Activated CD4-positive, alpha-beta T cell treated with anti-CD3 and anti-CD28 coated beads, Interleukin-10, Interleukin-2, amounts not matched to agents 100 ng/mL and 50 ng/mL, durations not matched to agents 16 hours and 8 hours (primary cell): Measurements from ENCODE around the gene KSR1.
A peak's percentile ranks its signal among the peaks of the same experiment; 100 is the strongest.

Experiments
- DNase-seq: peaks from one replicate; pipeline ENCODE4 v3.0.0-alpha.2; 2020

The KSR1 gene

GRCh38 chr17:27575096-27575911 is 119.1 kb downstream of the KSR1 start:
- no peak for DNase-seq

GRCh38 chr17:27575912-27576252 is 119.6 kb downstream of the KSR1 start:
- no peak for DNase-seq

GRCh38 chr17:27576477-27577083 is 120.3 kb downstream of the KSR1 start:
- no peak for DNase-seq

- peak; percentile 56 for DNase-seq
Measured at GRCh38 chr17:27577121-27577761, 121.0 kb downstream of the KSR1 start.

GRCh38 chr17:27577884-27578717 is 121.9 kb downstream of the KSR1 start:
- no peak for DNase-seq

GRCh38 chr17:27578718-27579085 is 122.5 kb downstream of the KSR1 start:
- DNase-seq = peak; percentile 90

- peak; percentile 67 for DNase-seq
Measured at GRCh38 chr17:27579304-27579703, 123.1 kb downstream of the KSR1 start.

GRCh38 chr17:27579897-27580321 is 123.7 kb downstream of the KSR1 start:
- DNase-seq = peak; percentile 91

GRCh38 chr17:27581016-27581415 is 124.8 kb downstream of the KSR1 start:
- no peak for DNase-seq

GRCh38 chr17:27582696-27583095 is 126.4 kb downstream of the KSR1 start:
- no peak for DNase-seq

GRCh38 chr17:27585153-27585681 is 129.0 kb downstream of the KSR1 start:
- no peak for DNase-seq

GRCh38 chr17:27585792-27586191 is 129.5 kb downstream of the KSR1 start:
- no peak for DNase-seq

GRCh38 chr17:27586203-27586721 is 130.0 kb downstream of the KSR1 start:
- no peak for DNase-seq

GRCh38 chr17:27588354-27588753 is 132.1 kb downstream of the KSR1 start:
- DNase-seq = no peak

GRCh38 chr17:27590864-27591263 is 134.6 kb downstream of the KSR1 start:
- DNase-seq = no peak

GRCh38 chr17:27591986-27592385 is 135.7 kb downstream of the KSR1 start:
- DNase-seq = no peak

- DNase-seq = no peak
Measured at GRCh38 chr17:27593232-27593856, 137.1 kb downstream of the KSR1 start.

- DNase-seq = no peak
Measured at GRCh38 chr17:27593857-27594255, 137.6 kb downstream of the KSR1 start.

GRCh38 chr17:27595208-27595607 is 139.0 kb downstream of the KSR1 start:
- no peak for DNase-seq

GRCh38 chr17:27596096-27596495 is 139.8 kb downstream of the KSR1 start:
- DNase-seq = no peak

- no peak for DNase-seq
Measured at GRCh38 chr17:27596566-27597187, 140.4 kb downstream of the KSR1 start.

- no peak for DNase-seq
Measured at GRCh38 chr17:27597188-27597580, 140.9 kb downstream of the KSR1 start.
